ENCODE measurements around the gene GRM7.

Gene GRM7

GRCh38 chr3:7657214-7658112 lies 796.5 kb downstream of the GRM7 start:
- Histone ChIP-seq H3K79me2 (ENCODE audit: low read length) (no peaks in the 10 kb centered on the region), H2AFZ (ENCODE audit: low read depth, low read length) (no peak overlapping the region), H3K4me2 (ENCODE audit: low read length) (no peak overlapping the region), H3K27ac (ENCODE audit: low read length) (no peak overlapping the region), H3K4me1 (ENCODE audit: low read length) (no peaks in the 10 kb centered on the region), H3K4me3 (ENCODE audit: low read length) (no peak overlapping the region), H3K27me3 (ENCODE audit: low read depth, low read length) (no peaks in the 10 kb centered on the region), H3K9ac (ENCODE audit: low read length) (no peak overlapping the region), H3K36me3 (replicated peaks; ENCODE audit: low read depth, low read length) (no peaks in the 10 kb centered on the region), H4K20me1 (ENCODE audit: insufficient read depth, low read length) (no peaks in the 10 kb centered on the region), H3K9me3 (ENCODE audit: insufficient read depth, low read length) (no peaks in the 10 kb centered on the region)
- TF ChIP-seq CTCF (IDR thresholded peaks at IDR 0.05; ENCODE audit: low read depth, low read length) (no peak), EZH2phosphoT487 (IDR thresholded peaks at IDR 0.05; ENCODE audit: low read depth) (no peak)

- no peaks in the 10 kb centered on the region for H4K20me1 ChIP-seq (ENCODE audit: insufficient read depth, low read length)
- no peak overlapping the region for H3K27ac ChIP-seq (ENCODE audit: low read length)
- no peaks in the 10 kb centered on the region for H3K36me3 ChIP-seq (replicated peaks; ENCODE audit: low read depth, low read length)
- no peaks in the 10 kb centered on the region for H3K9me3 ChIP-seq (ENCODE audit: insufficient read depth, low read length)
- no peaks in the 10 kb centered on the region for H3K27me3 ChIP-seq (ENCODE audit: low read depth, low read length)
- no peak overlapping the region for H3K4me3 ChIP-seq (ENCODE audit: low read length)
- H3K4me2 ChIP-seq (ENCODE audit: low read length), result no peak overlapping the region
- H3K9ac ChIP-seq (ENCODE audit: low read length), result no peak overlapping the region
- TF ChIP-seq CTCF (IDR thresholded peaks at IDR 0.05; ENCODE audit: low read depth, low read length) (no peak), EZH2phosphoT487 (IDR thresholded peaks at IDR 0.05; ENCODE audit: low read depth) (no peak)
- no peaks in the 10 kb centered on the region for H3K79me2 ChIP-seq (ENCODE audit: low read length)
- H3K4me1 ChIP-seq (ENCODE audit: low read length), result no peaks in the 10 kb centered on the region
- no peak overlapping the region for H2AFZ ChIP-seq (ENCODE audit: low read depth, low read length)
Observed at GRCh38 chr3:7658294-7658693, 797.4 kb downstream of the GRM7 start.

- Histone ChIP-seq H3K4me1 (ENCODE audit: low read length) (no peaks in the 10 kb centered on the region), H2AFZ (ENCODE audit: low read depth, low read length) (no peak overlapping the region), H3K4me2 (ENCODE audit: low read length) (no peak overlapping the region), H3K9ac (ENCODE audit: low read length) (no peak overlapping the region), H3K79me2 (ENCODE audit: low read length) (no peaks in the 10 kb centered on the region), H3K27me3 (ENCODE audit: low read depth, low read length) (no peaks in the 10 kb centered on the region), H3K4me3 (ENCODE audit: low read length) (no peak overlapping the region), H3K9me3 (ENCODE audit: insufficient read depth, low read length) (no peaks in the 10 kb centered on the region), H4K20me1 (ENCODE audit: insufficient read depth, low read length) (no peaks in the 10 kb centered on the region), H3K36me3 (replicated peaks; ENCODE audit: low read depth, low read length) (no peaks in the 10 kb centered on the region), H3K27ac (ENCODE audit: low read length) (no peak overlapping the region)
- no peak for TF ChIP-seq CTCF (IDR thresholded peaks at IDR 0.05; ENCODE audit: low read depth, low read length)
- no peak for TF ChIP-seq EZH2phosphoT487 (IDR thresholded peaks at IDR 0.05; ENCODE audit: low read depth)
Observed at GRCh38 chr3:7659079-7659478, 798.2 kb downstream of the GRM7 start.

- no peak for TF ChIP-seq CTCF (IDR thresholded peaks at IDR 0.05; ENCODE audit: low read depth, low read length)
- TF ChIP-seq EZH2phosphoT487 (IDR thresholded peaks at IDR 0.05; ENCODE audit: low read depth), result no peak
- Histone ChIP-seq H2AFZ (ENCODE audit: low read depth, low read length) (no peak overlapping the region), H3K79me2 (ENCODE audit: low read length) (no peaks in the 10 kb centered on the region), H3K4me1 (ENCODE audit: low read length) (no peaks in the 10 kb centered on the region), H3K4me3 (ENCODE audit: low read length) (no peak overlapping the region), H3K9ac (ENCODE audit: low read length) (no peak overlapping the region), H3K27ac (ENCODE audit: low read length) (no peak overlapping the region), H3K4me2 (ENCODE audit: low read length) (no peak overlapping the region), H3K27me3 (ENCODE audit: low read depth, low read length) (no peaks in the 10 kb centered on the region), H4K20me1 (ENCODE audit: insufficient read depth, low read length) (no peaks in the 10 kb centered on the region), H3K36me3 (replicated peaks; ENCODE audit: low read depth, low read length) (no peaks in the 10 kb centered on the region), H3K9me3 (ENCODE audit: insufficient read depth, low read length) (no peaks in the 10 kb centered on the region)
Observed at GRCh38 chr3:7663771-7664170, 802.9 kb downstream of the GRM7 start.
